Large intestine (tissue), 3 donors: ENCODE results near the gene ERC2. TPM values are rescaled to one million over a fixed set of nuclear protein-coding genes. Genes with fewer than 3 reads are reported as not detected.

Source experiments
- DNase-seq, 2 donors: peaks; one replicate each; pipeline versions ENCODE4 v3.0.0 to v3.0.0-alpha.2; 2013
- H3K27ac ChIP-seq: one replicate; pipeline ENCODE4 v1.5.1; 2013; ENCODE audit warnings: low read length
- H3K27me3 ChIP-seq: 2 replicates; pipeline ENCODE4 v1.6.1; 2013; ENCODE audit warnings: low read length; ENCODE audit not compliant: control insufficient read depth, insufficient read depth
- H3K36me3 ChIP-seq: 2 replicates; pipeline ENCODE4 v1.6.1; 2013; ENCODE audit warnings: low read length; ENCODE audit not compliant: control insufficient read depth, insufficient read depth
- H3K4me1 ChIP-seq: one replicate; pipeline ENCODE4 v1.6.1; 2013; ENCODE audit warnings: low read length; ENCODE audit not compliant: control insufficient read depth, insufficient read depth
- H3K4me3 ChIP-seq: one replicate; pipeline ENCODE4 v1.5.1; 2013; ENCODE audit warnings: low read length
- H3K9me3 ChIP-seq: one replicate; pipeline ENCODE4 v1.6.1; 2013; ENCODE audit warnings: mild to moderate bottlenecking, low read depth, low read length, moderate library complexity; ENCODE audit not compliant: control insufficient read depth
- WGBS: methylation state at CpG from one replicate; pipeline ENCODE4 v1.1.5; 2013; ENCODE audit warnings: low lambda C conversion rate; ENCODE audit not compliant: insufficient coverage; 5-methylcytosine and 5-hydroxymethylcytosine counted together
- polyA plus RNA-seq: library from polyadenylated mRNA; unstranded; fragments of 120-200 nt; gene quantifications from one replicate; pipeline ENCODE4 v1.2.1, GENCODE V29; 2013

The ERC2 gene
- polyA plus RNA-seq, 1 donor = 2.4 TPM

DNA sequence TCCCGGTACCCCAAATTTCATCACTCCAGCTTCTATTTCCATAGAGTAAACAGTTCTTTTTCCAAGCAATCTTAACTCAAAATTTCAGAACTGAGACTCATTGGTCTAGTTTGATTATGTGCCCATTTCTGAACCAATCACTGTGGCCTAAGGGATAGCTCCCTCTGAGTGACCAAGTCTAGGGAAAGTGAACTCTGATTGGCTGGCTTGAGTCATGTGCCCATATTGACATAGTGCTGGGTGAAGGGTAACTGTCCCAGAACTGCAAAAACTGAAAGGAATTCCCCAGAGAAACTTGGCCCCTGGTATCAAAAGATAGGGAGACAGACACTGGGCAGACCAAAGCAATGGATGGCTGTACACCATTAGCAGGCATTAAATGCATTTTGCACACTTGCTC, 810.0 kb downstream of the ERC2 start:
- H3K27ac ChIP-seq = no peak overlapping the region
- 100% methylated on average over 1 of the region's 1 CpG for WGBS

DNA sequence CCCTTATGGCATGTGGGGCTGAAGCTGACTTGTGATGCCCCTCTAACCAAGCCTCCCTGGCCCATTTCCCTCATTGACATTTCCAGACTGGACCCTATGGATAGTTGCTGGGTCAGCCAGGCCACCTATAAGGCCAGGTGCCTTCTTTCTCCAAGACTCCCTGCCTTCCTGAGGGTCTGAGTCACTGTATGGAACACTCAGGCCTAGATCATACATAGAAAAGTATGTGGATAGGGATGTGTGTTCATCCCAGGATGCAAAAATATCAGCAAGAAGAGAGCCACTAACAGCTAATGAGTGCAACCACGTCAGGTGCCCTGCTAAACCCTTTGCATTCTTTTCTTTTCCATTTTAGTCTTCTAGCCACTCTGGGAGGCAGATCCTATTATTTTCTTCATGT, 812.7 kb downstream of the ERC2 start:
- H3K4me1 ChIP-seq = no peaks in the 10 kb centered on the region
- H3K4me3 ChIP-seq = no peak overlapping the region
- 80% methylated on average over 1 of the region's 1 CpG for WGBS
- no peaks in the 10 kb centered on the region for H3K36me3 ChIP-seq
- no peaks in the 10 kb centered on the region for H3K27me3 ChIP-seq
- DNase-seq = no peak
- no peak overlapping the region for H3K27ac ChIP-seq
- H3K9me3 ChIP-seq = no peaks in the 10 kb centered on the region

More for the DNA sequence above, 810.0 kb downstream of the ERC2 start:
- Histone ChIP-seq H3K36me3 (no peaks in the 10 kb centered on the region), H3K4me1 (no peaks in the 10 kb centered on the region), H3K4me3 (no peak overlapping the region), H3K27me3 (no peaks in the 10 kb centered on the region), H3K9me3 (no peaks in the 10 kb centered on the region)
- no peak for DNase-seq

DNA sequence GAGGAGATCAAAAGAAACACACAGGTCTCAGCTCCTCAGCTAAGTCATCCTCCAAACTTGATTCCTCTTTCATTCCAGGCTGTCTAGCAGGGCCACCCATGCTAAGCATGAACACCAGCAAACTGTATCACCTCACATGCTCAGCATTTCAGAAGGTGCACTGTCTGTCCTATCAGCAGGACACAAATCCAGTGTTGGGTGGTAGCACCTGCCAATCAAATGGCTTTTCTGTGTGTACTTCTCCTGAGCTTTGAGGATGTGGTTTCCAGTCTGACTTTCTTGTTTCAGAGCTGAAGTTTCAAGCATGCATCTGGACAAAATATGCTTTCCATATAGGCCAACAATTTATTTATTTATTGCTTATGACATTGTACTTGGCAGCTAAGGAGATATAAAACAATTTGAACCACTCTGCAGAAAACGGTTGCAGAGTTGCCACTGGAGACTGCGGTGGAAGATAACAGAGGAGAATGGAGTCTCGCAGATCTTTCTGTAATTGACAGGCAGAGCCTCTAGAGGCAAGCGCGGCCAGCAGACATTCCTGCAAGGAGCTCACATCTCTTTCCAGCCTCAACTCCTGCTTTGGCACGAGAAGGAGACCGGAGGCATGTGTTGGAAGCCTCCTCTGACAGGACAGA, 814.0 kb downstream of the ERC2 start:
- Histone ChIP-seq H3K4me3 (no peak overlapping the region), H3K4me1 (no peaks in the 10 kb centered on the region), H3K27me3 (no peaks in the 10 kb centered on the region), H3K27ac (no peak overlapping the region), H3K36me3 (no peaks in the 10 kb centered on the region), H3K9me3 (no peaks in the 10 kb centered on the region)
- DNase-seq = no peak
- WGBS = no CpG with 5 or more reads among the region's 7 CpGs

DNA sequence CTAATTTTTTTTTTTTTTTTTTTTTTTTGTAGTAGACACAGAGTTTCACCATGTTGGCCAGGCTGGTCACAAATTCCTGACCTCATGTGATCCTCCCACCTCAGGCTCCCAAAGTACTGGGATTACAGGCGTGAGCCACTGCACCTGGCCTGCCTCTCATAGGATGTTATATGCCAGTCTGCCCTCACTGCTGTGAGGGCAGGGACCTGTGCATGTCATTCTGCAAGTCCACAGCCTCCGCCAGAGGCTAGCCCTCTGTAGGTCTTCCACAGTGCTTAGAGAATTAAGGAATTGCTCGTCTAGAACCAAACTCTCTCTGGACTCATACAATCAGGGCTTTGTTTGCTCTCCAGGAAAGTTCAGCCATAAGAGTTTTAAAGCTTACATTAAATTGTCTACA, 817.3 kb downstream of the ERC2 start:
- Histone ChIP-seq H3K9me3 (no peaks in the 10 kb centered on the region), H3K4me3 (no peak overlapping the region), H3K27me3 (peaks cover 5% of the 10 kb centered on the region), H3K4me1 (no peaks in the 10 kb centered on the region), H3K27ac (no peak overlapping the region), H3K36me3 (no peaks in the 10 kb centered on the region)
- DNase-seq = no peak
- no CpG with 5 or more reads among the region's 3 CpGs for WGBS

DNA sequence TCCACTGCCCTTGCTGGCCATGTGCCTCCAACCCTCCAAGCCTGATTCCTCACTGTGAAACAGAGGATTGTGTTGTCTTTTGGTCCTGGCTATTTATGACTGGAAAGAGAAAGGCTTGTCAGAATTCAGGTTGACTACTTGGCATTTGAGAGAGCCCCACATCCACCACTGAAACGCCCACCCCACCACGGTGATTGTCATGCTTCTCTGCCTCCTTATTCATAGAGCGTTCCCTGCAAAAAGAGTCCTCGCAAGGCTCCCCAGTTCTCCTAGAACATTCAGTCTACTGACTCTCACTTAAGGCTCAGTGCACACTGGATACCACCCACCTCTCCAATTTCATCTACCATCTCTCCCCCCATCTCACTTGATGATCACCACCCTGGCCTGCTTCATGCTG, 818.3 kb downstream of the ERC2 start:
- H3K4me1 ChIP-seq = no peaks in the 10 kb centered on the region
- peaks cover 5% of the 10 kb centered on the region for H3K27me3 ChIP-seq
- H3K9me3 ChIP-seq = no peaks in the 10 kb centered on the region
- no peak overlapping the region for H3K4me3 ChIP-seq
- H3K36me3 ChIP-seq = no peaks in the 10 kb centered on the region
- no peak for DNase-seq
- no CpG with 5 or more reads among the region's 4 CpGs for WGBS
- H3K27ac ChIP-seq = no peak overlapping the region

DNA sequence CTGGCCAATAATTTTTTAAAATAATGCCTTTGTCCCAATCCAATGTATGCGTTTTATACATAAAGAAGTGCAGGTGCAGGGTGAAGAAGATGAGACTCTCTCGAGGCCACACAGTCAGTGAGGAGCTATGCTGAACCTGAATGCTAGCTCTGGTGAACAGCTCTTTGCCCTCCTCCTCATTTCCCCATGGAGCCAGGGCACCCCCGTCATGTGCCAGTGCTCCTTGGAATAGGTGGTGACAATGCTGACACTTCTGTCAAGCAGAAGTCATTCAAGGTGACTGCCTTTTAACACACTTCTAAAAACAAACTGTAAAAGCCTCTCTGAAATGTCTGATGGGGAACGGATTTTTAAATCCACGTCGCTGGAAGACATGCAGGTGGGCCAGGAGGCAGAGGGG, 818.7 kb downstream of the ERC2 start:
- no peak overlapping the region for H3K4me3 ChIP-seq
- no peaks in the 10 kb centered on the region for H3K9me3 ChIP-seq
- DNase-seq = no peak
- H3K27ac ChIP-seq = no peak overlapping the region
- no peaks in the 10 kb centered on the region for H3K4me1 ChIP-seq
- whole genome bisulfite sequencing = 40% methylated on average over 2 of the region's 6 CpGs
- no peaks in the 10 kb centered on the region for H3K36me3 ChIP-seq
- H3K27me3 ChIP-seq = peaks cover 5% of the 10 kb centered on the region

DNA sequence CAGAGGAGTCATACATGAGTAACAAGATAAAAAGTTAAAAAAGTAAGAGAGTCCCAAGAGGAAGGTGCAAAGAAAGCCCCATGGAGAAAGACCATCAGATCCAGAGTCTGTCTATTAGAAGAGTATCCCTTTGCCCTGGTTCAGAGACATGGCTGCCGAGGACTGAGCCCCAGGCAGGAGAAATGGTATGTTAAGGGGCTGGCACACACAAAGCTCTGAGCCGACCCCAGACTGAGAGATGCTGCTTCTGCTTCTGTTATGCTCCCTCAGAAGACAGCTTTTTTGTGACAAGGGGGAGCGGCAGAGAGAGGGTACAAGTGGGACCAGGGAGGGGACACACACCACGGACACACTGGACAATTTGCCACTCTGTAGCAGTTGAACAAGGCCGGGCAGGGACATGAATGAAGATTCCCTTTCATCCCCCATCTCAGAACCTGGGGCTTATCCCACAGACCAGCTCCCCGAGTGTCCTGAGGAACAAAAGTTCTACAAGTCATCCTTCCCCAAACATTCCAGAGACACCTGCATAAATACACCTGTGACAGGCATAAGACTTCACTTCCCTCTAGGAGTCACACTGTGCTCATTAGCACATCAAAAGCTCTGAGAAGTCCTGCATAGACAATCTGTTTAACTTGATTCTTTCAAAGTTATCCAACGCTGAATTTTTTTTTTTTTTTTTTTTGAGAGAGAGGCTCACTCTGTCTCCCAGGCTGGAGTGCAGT, 819.5 kb downstream of the ERC2 start:
- Histone ChIP-seq H3K4me1 (no peaks in the 10 kb centered on the region), H3K27ac (no peak overlapping the region), H3K4me3 (no peak overlapping the region), H3K36me3 (no peaks in the 10 kb centered on the region), H3K27me3 (peaks cover 5% of the 10 kb centered on the region), H3K9me3 (no peaks in the 10 kb centered on the region)
- DNase-seq = no peak
- no CpG with 5 or more reads among the region's 7 CpGs for WGBS

DNA sequence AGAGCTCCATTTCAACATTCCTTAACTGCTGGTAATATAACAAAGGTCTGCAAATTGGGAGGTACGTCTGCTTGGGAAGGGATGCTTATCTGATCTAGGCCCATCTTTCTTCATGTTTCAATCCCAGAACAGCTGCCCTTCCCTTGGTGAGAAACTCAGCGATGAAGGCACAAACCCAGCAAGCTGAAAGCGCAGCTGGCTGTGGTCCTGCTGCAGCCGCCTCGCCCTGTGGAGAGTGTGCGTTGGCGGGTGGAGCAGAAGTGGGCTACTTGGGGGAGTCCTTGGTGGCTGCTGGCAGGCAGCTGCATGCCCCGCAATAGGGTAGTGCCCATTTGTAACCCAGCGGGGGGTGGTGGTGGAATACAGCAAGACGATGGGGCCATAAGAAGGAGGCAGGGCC, 820.6 kb downstream of the ERC2 start:
- H3K27me3 ChIP-seq = peaks cover 5% of the 10 kb centered on the region
- H3K27ac ChIP-seq = no peak overlapping the region

DNA sequence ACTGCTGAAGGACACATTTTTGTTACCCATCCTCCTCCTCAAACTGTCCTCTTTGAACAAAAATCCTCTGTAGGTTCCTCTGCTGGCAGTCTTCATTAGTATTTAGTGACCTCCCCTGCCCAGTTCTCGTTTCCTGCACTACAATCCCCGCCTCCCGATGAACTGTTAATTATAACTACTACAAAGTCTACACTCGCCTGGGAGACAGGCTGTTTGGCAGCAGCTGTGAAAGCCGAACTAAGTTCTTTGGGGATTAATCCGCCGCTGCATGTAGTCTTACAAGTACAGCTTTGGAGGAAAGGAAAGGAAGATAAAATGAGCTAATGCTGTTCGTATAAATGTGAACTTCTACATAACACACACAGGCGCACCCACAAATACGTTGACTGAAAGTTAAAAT, 821.2 kb downstream of the ERC2 start:
- no peak for DNase-seq
- 90% methylated on average over 2 of the region's 10 CpGs for WGBS
- H3K27ac ChIP-seq = no peak overlapping the region

More for the DNA sequence above, 820.6 kb downstream of the ERC2 start:
- no peak overlapping the region for H3K4me3 ChIP-seq
- no CpG with 5 or more reads among the region's 10 CpGs for WGBS
- no peak for DNase-seq
- H3K36me3 ChIP-seq = no peaks in the 10 kb centered on the region
- no peaks in the 10 kb centered on the region for H3K4me1 ChIP-seq
- H3K9me3 ChIP-seq = no peaks in the 10 kb centered on the region

DNA sequence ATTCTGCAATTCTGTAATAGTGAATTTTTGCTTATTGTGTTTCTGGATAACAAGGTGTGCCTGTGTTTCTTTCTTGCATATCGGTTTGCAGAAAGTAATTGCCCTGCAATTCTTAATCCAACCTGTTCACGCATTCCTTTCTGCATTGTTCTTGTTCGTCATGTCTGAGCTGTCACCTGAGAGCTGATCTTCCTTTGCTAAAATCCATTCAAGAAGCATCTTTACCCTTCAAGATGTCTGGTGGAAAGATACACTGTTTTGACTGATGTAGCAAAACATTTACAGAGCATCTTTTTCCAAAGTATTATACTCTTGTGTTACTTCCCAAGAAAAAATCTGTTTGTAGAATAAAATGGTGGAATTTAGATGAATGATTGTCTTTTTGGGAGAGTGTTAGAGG, 822.1 kb downstream of the ERC2 start:
- DNase-seq = no peak
- H3K27ac ChIP-seq = no peak overlapping the region
- no peaks in the 10 kb centered on the region for H3K9me3 ChIP-seq
- no peak overlapping the region for H3K4me3 ChIP-seq
- H3K27me3 ChIP-seq = peaks cover 5% of the 10 kb centered on the region
- no CpG with 5 or more reads among the region's 3 CpGs for WGBS
- no peaks in the 10 kb centered on the region for H3K36me3 ChIP-seq
- no peaks in the 10 kb centered on the region for H3K4me1 ChIP-seq

More for the DNA sequence above, 821.2 kb downstream of the ERC2 start:
- no peaks in the 10 kb centered on the region for H3K36me3 ChIP-seq
- H3K4me1 ChIP-seq = no peaks in the 10 kb centered on the region
- H3K27me3 ChIP-seq = peaks cover 5% of the 10 kb centered on the region
- no peak overlapping the region for H3K4me3 ChIP-seq
- no peaks in the 10 kb centered on the region for H3K9me3 ChIP-seq

DNA sequence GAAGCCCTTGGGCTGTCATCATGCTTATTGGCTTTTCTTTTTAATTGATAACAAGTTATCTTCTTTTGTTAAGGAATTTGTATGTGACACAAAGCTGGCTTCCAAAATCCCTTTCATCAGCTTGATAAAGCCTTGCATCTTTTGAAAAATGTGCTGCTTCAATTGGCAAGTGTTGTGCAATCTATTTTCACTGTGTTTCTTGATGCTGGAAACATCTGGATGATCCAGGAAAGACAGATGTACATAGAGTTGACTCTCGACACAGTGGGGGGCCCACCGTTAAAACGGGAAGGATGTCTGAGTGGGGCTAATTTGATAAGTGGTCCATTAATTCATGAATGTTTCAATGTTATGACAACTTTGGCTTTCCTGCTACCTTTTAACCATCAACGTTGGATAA, 822.8 kb downstream of the ERC2 start:
- peaks cover 5% of the 10 kb centered on the region for H3K27me3 ChIP-seq
- no peaks in the 10 kb centered on the region for H3K4me1 ChIP-seq
- DNase-seq = no peak
- H3K27ac ChIP-seq = no peak overlapping the region
- H3K9me3 ChIP-seq = no peaks in the 10 kb centered on the region
- 63% methylated on average over 1 of the region's 4 CpGs for WGBS
- no peak overlapping the region for H3K4me3 ChIP-seq
- no peaks in the 10 kb centered on the region for H3K36me3 ChIP-seq
